Stomach (tissue), 9 donors: Measurements from ENCODE around the gene SYT6. TPM values are rescaled to one million over a fixed set of nuclear protein-coding genes. Genes with fewer than 3 reads are reported as not detected.
A peak's percentile ranks its signal among the peaks of the same experiment; 100 is the strongest.

Experiments
- DNase-seq, 2 donors: peaks; one replicate each; pipeline versions ENCODE4 v3.0.0 to v3.0.0-alpha.2; 2013 to 2019
- H3K27ac ChIP-seq, 5 donors: fragments of 200-600 bp in 4 of 5; sonication (generic) in 4 of 5; one replicate each; pipeline ENCODE4 v1.5.1; 2013 to 2019; ENCODE audit warnings: mild to moderate bottlenecking in 1 of 5, moderate library complexity in 1 of 5
- H3K27me3 ChIP-seq, 3 donors: fragments of 200-600 bp; sonication (generic); one replicate each; pipeline ENCODE4 v1.5.1; 2017 to 2019; ENCODE audit warnings: mixed run types in 1 of 3
- H3K36me3 ChIP-seq, 4 donors: fragments of 200-600 bp; sonication (generic); 1 replicate in 3 of 4; 2 replicates in 1 of 4; pipeline ENCODE4 v1.5.1; 2016 to 2019
- H3K4me1 ChIP-seq, 4 donors: fragments of 200-600 bp; sonication (generic); one replicate each; pipeline ENCODE4 v1.5.1; 2016 to 2019
- H3K4me3 ChIP-seq, 4 donors: fragments of 200-600 bp; sonication (generic) in 3 of 4; one replicate each; pipeline ENCODE4 v1.5.1; 2016 to 2019; ENCODE audit warnings: mild to moderate bottlenecking in 1 of 4
- H3K9me3 ChIP-seq, 4 donors: fragments of 200-600 bp; sonication (generic); one replicate each; pipeline ENCODE4 v1.5.1; 2016 to 2019
- EP300 ChIP-seq: sonication (generic); formaldehyde crosslinking; IDR thresholded peaks from one replicate; pipeline ENCODE4 v1.6.1; 2017; ENCODE audit warnings: antibody characterized with exemption
- POLR2A ChIP-seq, 4 donors: fragments of 450-650 bp; IDR thresholded peaks; one replicate each; pipeline ENCODE4 v1.6.1; 2016; ENCODE audit warnings: antibody characterized with exemption in 4 of 4, control low read depth in 2 of 4, mild to moderate bottlenecking in 1 of 4, moderate library complexity in 1 of 4
- POLR2AphosphoS5 ChIP-seq, 3 donors: sonication (generic); formaldehyde crosslinking; IDR thresholded peaks; one replicate each; pipeline ENCODE4 v1.6.1; 2016; ENCODE audit warnings: antibody characterized with exemption in 3 of 3
- WGBS, 5 donors: extraction: QIAGEN DNeasy Blood & Tissue Kit in 3 of 5; methylation state at CpG; one replicate each; pipeline versions ENCODE4 v1.1.5 to v1.1.7; 2013 to 2018; 5-methylcytosine and 5-hydroxymethylcytosine counted together
- intact Hi-C: fragments of 100-400 bp; cut with DNase I; formaldehyde crosslinking; loops from one replicate; pipeline ENCODE4 v1.15.1; 2023; ENCODE audit warnings: low total_unique reads
- polyA plus RNA-seq, 3 donors: library from polyadenylated mRNA; stranded (reverse); fragments of 200-250 nt; gene quantifications; one replicate each; pipeline ENCODE4 v1.2.3, GENCODE V29; 2013
- total RNA-seq, 5 donors: library from RNA; depleted of rRNA; stranded (reverse); fragments of >200 nt; gene quantifications; one replicate each; pipeline versions ENCODE4 v1.1.0 to v1.2.3, GENCODE V29; 2014 to 2016
- TF ChIP-seq, protein P1 (sequence below), 7 experiments: fragments of 450-650 bp in 4 of 7; fragments of 200-600 bp in 3 of 7; sonication (generic) in 3 of 7; IDR thresholded peaks; one replicate each; pipeline ENCODE4 v1.5.1; 2016 to 2019; ENCODE audit warnings: antibody characterized with exemption in 7 of 7, control low read depth in 2 of 7, mild to moderate bottlenecking in 1 of 7
- donor health status: healthy with polysubstance abuse.
- donor health status: Bipolar disorder and iron deficiency.
- donor health status: healthy.

SYT6 gene
- total and polyA plus RNA-seq, 8 donors = 0.18 to 86.6 (median 1.7) TPM; not detected in 4

DNA sequence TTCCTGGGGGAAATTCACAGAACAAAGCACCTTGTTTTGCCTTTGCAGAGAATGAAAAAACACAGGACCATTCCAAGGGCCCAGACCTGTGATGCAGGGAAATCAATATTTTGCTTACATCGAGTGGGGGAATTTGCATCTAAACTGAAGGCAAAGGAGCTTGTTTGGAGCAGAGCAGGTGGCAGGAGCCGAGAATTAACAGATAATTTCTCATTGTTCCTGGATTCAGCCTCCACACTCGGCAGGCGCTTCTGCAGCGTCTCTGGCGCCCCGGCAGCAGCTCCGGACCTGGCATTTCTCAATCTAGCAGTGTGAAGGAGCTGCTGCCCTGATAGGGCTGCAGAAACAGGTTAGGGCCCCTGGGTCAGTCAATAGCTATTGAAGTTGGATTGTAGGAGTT is 2.0 kb upstream of the SYT6 start:
- no peak for DNase-seq
- H3K27me3 ChIP-seq = peaks cover 17 to 87% (median 65%) of the 10 kb centered on the region in 3 donors
- intact Hi-C loops = no loop called here
- TF ChIP-seq POLR2AphosphoS5 (IDR thresholded peaks at IDR 0.05) = no peak
- H3K4me1 ChIP-seq = peaks cover 24 to 33% (median 33%) of the 10 kb centered on the region in 4 donors
- WGBS, 5 donors = 59 to 61% (median 60%) methylated on average over 8 of the region's 8 CpGs
- no peaks in the 10 kb centered on the region for H3K9me3 ChIP-seq
- no peaks in the 10 kb centered on the region for H3K36me3 ChIP-seq
- no peak overlapping the region for H3K4me3 ChIP-seq
- H3K27ac ChIP-seq = no peak overlapping the region

DNA sequence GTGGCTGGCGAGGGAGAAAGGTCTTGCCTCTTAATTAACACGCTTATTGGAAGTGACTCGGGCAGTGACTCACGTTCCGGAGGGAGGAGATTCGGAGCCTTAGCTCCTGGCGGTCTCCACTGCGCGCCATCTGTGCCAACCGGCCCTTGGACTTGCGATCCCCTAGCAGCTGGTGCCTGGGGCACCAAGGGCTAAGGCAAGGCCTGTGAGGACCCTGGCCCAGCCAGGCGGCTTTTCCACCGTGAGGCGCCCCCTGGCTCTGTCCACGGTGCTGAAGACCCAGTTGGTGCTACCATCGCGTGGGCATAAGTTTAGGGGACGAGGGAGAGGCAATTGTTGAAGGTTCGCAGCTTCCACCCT is 1.3 kb upstream of the SYT6 start:
- Histone ChIP-seq H3K4me3 (no peak overlapping the region), H3K36me3 (no peaks in the 10 kb centered on the region), H3K9me3 (no peaks in the 10 kb centered on the region), H3K27me3 (peaks cover 17 to 93% (median 65%) of the 10 kb centered on the region in 3 donors), H3K27ac (no peak overlapping the region), H3K4me1 (peaks cover 24 to 33% (median 33%) of the 10 kb centered on the region in 4 donors)
- TF ChIP-seq POLR2AphosphoS5 (IDR thresholded peaks at IDR 0.05) (no peak), POLR2A (IDR thresholded peaks at IDR 0.05) (no peak), EP300 (no peak)
- TF ChIP-seq, protein P1, sequence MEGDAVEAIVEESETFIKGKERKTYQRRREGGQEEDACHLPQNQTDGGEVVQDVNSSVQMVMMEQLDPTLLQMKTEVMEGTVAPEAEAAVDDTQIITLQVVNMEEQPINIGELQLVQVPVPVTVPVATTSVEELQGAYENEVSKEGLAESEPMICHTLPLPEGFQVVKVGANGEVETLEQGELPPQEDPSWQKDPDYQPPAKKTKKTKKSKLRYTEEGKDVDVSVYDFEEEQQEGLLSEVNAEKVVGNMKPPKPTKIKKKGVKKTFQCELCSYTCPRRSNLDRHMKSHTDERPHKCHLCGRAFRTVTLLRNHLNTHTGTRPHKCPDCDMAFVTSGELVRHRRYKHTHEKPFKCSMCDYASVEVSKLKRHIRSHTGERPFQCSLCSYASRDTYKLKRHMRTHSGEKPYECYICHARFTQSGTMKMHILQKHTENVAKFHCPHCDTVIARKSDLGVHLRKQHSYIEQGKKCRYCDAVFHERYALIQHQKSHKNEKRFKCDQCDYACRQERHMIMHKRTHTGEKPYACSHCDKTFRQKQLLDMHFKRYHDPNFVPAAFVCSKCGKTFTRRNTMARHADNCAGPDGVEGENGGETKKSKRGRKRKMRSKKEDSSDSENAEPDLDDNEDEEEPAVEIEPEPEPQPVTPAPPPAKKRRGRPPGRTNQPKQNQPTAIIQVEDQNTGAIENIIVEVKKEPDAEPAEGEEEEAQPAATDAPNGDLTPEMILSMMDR (IDR thresholded peaks at IDR 0.05) = no peak
- intact Hi-C loops = no loop called here
- 7 to 16% (median 10%) methylated on average over 5 to 19 of the region's 19 CpGs; no CpG with 5 or more reads in 1 of the 5 donors for WGBS, 5 donors
- peak in 1 of 2 donors; percentile 53 for DNase-seq

DNA sequence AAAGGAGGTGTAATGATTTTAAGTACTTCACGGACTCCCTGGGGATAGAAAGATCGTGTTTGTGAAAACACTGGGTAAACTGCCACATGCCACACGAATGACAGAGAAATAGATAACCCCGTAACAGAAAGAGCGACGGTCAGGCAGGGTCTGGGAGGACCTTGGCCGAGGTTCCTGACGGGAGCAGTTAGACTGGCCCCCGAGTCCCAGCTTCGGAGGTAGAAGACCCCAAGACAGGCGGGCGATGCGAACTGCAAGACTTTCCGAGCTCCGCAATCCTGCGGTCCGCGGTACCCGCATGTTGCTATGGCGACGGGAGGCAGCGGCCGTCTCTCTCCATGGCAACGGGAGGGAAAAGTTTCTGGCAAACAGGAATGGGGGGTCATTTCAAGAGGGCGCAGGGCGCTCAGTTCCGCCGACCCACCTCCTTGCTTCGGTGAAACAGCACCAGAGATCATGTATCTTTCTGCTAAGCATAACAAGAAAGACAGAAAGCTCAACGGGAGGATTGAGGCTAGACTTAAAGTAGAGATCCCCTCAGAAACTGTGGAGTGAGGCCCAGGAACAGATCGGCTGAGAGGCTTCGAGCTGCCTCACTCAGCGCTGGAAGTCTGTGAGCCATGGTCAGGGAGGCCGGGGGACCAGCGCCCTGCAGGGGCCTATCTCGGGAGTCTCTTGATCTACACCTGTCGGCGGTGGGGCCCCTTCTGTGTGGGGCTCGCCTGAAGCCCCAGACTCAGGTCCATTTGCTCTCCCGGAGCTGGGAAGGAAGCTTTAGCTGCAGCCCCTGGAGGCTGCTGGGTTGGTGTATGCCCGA is 685 bp upstream of the SYT6 start:
- 5 to 9% (median 7%) methylated on average over 25 to 41 of the region's 41 CpGs for WGBS, 5 donors
- H3K27ac ChIP-seq = no peak overlapping the region
- DNase-seq = peak in 1 of 2 donors; percentile 62
- no peaks in the 10 kb centered on the region for H3K36me3 ChIP-seq
- peaks cover 24 to 33% (median 33%) of the 10 kb centered on the region in 4 donors for H3K4me1 ChIP-seq
- intact Hi-C loops = no loop called here
- H3K4me3 ChIP-seq = peak overlapping the region in 3 of 4 donors; percentile 46 to 57 (median 48)
- no peaks in the 10 kb centered on the region for H3K9me3 ChIP-seq
- H3K27me3 ChIP-seq = peaks cover 17 to 93% (median 65%) of the 10 kb centered on the region in 3 donors
- TF ChIP-seq, protein P1 (IDR thresholded peaks at IDR 0.05) = no peak
- TF ChIP-seq EP300 (no peak), POLR2A (IDR thresholded peaks at IDR 0.05) (no peak), POLR2AphosphoS5 (IDR thresholded peaks at IDR 0.05) (no peak)

DNA sequence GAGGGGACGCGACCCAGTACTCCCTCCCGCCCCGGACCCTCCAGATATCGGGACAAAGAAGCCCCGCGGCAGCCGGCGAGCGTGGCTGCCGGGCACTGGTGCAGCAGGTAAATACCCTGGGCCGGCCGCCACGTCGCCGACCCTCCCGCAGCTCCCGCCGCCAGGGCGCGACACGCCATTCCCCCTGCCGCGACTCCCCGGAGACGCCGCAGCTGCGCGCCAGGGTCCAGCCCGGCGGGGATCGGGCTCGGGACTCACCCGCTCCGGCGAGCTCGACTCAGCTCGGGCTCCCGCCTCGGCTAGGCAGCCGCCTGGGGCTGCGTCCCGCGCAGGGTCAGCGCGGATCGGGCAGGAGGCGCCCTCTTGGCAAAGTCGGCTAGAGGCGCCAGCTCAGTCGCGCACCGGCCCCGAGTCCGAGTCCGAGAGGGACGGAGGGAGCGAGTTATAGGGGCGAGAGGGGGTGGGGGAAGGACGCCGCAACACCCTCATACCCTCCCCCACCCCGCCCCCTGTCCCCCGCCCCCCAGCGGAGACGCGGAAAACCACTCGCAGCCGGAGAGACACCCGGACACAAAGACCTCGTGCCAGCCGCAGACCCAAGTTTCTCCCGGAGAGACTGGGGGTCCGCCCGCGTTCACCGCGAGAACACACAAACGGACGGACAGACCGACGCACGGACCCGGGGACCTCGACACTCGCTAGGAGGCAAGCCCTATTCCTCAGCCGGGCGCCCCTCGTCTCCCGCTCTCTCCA is 985 bp downstream of the SYT6 start:
- Histone ChIP-seq H3K36me3 (no peaks in the 10 kb centered on the region), H3K4me3 (peak overlapping the region; percentile 42 to 57 (median 47)), H3K4me1 (peaks cover 24 to 33% (median 33%) of the 10 kb centered on the region in 4 donors), H3K9me3 (no peaks in the 10 kb centered on the region), H3K27me3 (peaks cover 17 to 96% (median 62%) of the 10 kb centered on the region in 3 donors), H3K27ac (no peak overlapping the region)
- WGBS, 5 donors = 1 to 7% (median 2%) methylated on average over 5 to 89 of the region's 89 CpGs
- intact Hi-C loops = no loop called here
- peak; percentile 37 to 79 for DNase-seq
- TF ChIP-seq EP300 = no peak
- TF ChIP-seq, protein P1 (IDR thresholded peaks at IDR 0.05) = no peak
- TF ChIP-seq POLR2A (IDR thresholded peaks at IDR 0.05) = no peak
- TF ChIP-seq POLR2AphosphoS5 (IDR thresholded peaks at IDR 0.05) = no peak
